Stimulated activated naive CD8-positive, alpha-beta T cell treated with anti-CD3 and anti-CD28 coated beads, Interleukin-15, amount 100 ng/mL, for 72 hours (primary cell): ENCODE results near the gene ZEB2.

Experiments used
- ATAC-seq: fragments of 150-1000 bp; cut with Tn5 transposase; 2 replicates; pipeline ENCODE4 v1.10.0; 2021; ENCODE audit warnings: mild to moderate bottlenecking, moderate library complexity
- DNase-seq, 2 donors: peaks; one replicate each; pipeline ENCODE4 v3.0.0; 2021 to 2022
- H3K27ac Mint-ChIP-seq, 2 donors: one replicate each; pipeline ENCODE4 v1.8.0; 2022; ENCODE audit warnings: mild to moderate bottlenecking in 2 of 2, mixed read lengths in 2 of 2, moderate library complexity in 2 of 2
- H3K27me3 Mint-ChIP-seq: one replicate; pipeline ENCODE4 v1.8.0; 2022; ENCODE audit warnings: mixed read lengths
- H3K4me1 Mint-ChIP-seq: one replicate; pipeline ENCODE4 v1.8.0; 2022; ENCODE audit warnings: mild to moderate bottlenecking, mixed read lengths
- H3K4me3 Mint-ChIP-seq, 2 donors: one replicate each; pipeline ENCODE4 v1.8.0; 2022; ENCODE audit warnings: mild to moderate bottlenecking in 2 of 2, mixed read lengths in 2 of 2, moderate library complexity in 1 of 2
- H3K9me3 Mint-ChIP-seq, 2 donors: one replicate each; pipeline ENCODE4 v1.8.0; 2022; ENCODE audit warnings: mixed read lengths in 2 of 2

The ZEB2 gene

DNA sequence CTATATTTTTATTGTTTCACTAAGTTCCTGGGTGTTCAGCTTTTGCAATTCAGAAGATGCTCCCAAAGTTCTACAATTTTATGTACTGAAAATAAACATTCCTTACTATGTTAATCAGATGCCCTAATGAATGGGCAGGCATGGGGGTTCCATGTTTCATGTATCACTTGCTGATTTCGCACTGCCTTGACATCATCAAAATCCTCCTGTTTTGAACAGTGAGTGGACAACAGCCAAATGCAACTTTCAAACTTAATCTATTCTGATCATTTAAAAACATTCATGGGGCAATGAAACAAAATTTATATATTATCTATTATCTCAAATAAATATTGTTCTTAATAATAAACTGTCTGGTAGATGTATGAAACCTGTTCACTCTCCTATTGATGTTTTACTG is 43.2 kb downstream of the ZEB2 start:
- no peak for ATAC-seq
- no peak overlapping the region for H3K4me3 Mint-ChIP-seq
- no peak overlapping the region for H3K27ac Mint-ChIP-seq
- H3K9me3 Mint-ChIP-seq: no peaks in the 10 kb centered on the region
- no peak for DNase-seq
- no peaks in the 10 kb centered on the region for H3K27me3 Mint-ChIP-seq
- no peaks in the 10 kb centered on the region for H3K4me1 Mint-ChIP-seq

- Mint-ChIP-seq H3K4me1 (no peaks in the 10 kb centered on the region), H3K9me3 (no peaks in the 10 kb centered on the region)
Measured at GRCh38 chr2:144475569-144476275, 44.2 kb downstream of the ZEB2 start.

GRCh38 chr2:144475044-144475443 is 44.9 kb downstream of the ZEB2 start:
- H3K27me3 Mint-ChIP-seq: no peaks in the 10 kb centered on the region

More at GRCh38 chr2:144475569-144476275, 44.2 kb downstream of the ZEB2 start:
- H3K4me3 Mint-ChIP-seq: no peak overlapping the region
- H3K27ac Mint-ChIP-seq: no peak overlapping the region
- ATAC-seq (no peak), DNase-seq (no peak)
- H3K27me3 Mint-ChIP-seq: no peaks in the 10 kb centered on the region

GRCh38 chr2:144474017-144474416 is 45.9 kb downstream of the ZEB2 start:
- no peaks in the 10 kb centered on the region for H3K4me1 Mint-ChIP-seq
- no peak for DNase-seq
- H3K27me3 Mint-ChIP-seq: no peaks in the 10 kb centered on the region
- no peaks in the 10 kb centered on the region for H3K9me3 Mint-ChIP-seq
- H3K4me3 Mint-ChIP-seq: no peak overlapping the region
- ATAC-seq: no peak
- H3K27ac Mint-ChIP-seq: no peak overlapping the region

More at GRCh38 chr2:144475044-144475443, 44.9 kb downstream of the ZEB2 start:
- H3K4me1 Mint-ChIP-seq: no peaks in the 10 kb centered on the region
- ATAC-seq: peak; percentile 90
- H3K27ac Mint-ChIP-seq: no peak overlapping the region
- H3K4me3 Mint-ChIP-seq: no peak overlapping the region
- no peaks in the 10 kb centered on the region for H3K9me3 Mint-ChIP-seq
- DNase-seq: no peak

DNA sequence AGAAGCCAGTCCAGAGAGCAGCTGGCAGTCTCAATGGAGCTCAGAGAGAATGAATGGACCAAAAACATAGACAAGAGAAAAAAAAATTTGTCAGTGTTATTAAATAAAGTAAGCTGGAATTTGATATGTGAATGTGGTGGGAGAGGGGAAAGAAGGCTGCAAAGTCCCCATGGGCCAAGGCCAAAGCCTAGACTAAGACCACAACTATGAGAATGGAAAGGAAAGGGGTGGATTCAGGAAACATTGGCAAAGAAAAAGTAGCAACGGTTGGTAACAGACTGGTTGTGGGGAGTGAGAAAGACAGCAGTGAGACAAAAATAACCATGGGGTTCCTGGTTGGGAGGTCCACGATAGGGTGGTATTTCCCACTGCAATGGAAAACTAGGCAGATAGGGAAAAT is 47.0 kb downstream of the ZEB2 start:
- Mint-ChIP-seq H3K4me3 (no peak overlapping the region), H3K4me1 (no peaks in the 10 kb centered on the region), H3K27me3 (peaks cover 6% of the 10 kb centered on the region), H3K9me3 (no peaks in the 10 kb centered on the region), H3K27ac (no peak overlapping the region)
- DNase-seq (no peak), ATAC-seq (no peak)

GRCh38 chr2:144472046-144472412 is 47.9 kb downstream of the ZEB2 start:
- Mint-ChIP-seq H3K9me3 (no peaks in the 10 kb centered on the region), H3K27me3 (peaks cover 10% of the 10 kb centered on the region), H3K4me3 (no peak overlapping the region), H3K4me1 (no peaks in the 10 kb centered on the region), H3K27ac (no peak overlapping the region)
- DNase-seq: no peak
- no peak for ATAC-seq

GRCh38 chr2:144471305-144472045 is 48.4 kb downstream of the ZEB2 start:
- H3K27ac Mint-ChIP-seq: no peak overlapping the region
- DNase-seq (no peak), ATAC-seq (peak; percentile 82)
- peaks cover 10% of the 10 kb centered on the region for H3K27me3 Mint-ChIP-seq
- no peaks in the 10 kb centered on the region for H3K4me1 Mint-ChIP-seq
- no peaks in the 10 kb centered on the region for H3K9me3 Mint-ChIP-seq
- H3K4me3 Mint-ChIP-seq: peak overlapping the region; percentile 56 to 58

GRCh38 chr2:144470816-144471215 is 49.1 kb downstream of the ZEB2 start:
- no peak for ATAC-seq
- Mint-ChIP-seq H3K27ac (no peak overlapping the region), H3K4me3 (peak overlapping the region; percentile 10 to 56), H3K27me3 (peaks cover 10% of the 10 kb centered on the region), H3K4me1 (no peaks in the 10 kb centered on the region), H3K9me3 (no peaks in the 10 kb centered on the region)
- no peak for DNase-seq

DNA sequence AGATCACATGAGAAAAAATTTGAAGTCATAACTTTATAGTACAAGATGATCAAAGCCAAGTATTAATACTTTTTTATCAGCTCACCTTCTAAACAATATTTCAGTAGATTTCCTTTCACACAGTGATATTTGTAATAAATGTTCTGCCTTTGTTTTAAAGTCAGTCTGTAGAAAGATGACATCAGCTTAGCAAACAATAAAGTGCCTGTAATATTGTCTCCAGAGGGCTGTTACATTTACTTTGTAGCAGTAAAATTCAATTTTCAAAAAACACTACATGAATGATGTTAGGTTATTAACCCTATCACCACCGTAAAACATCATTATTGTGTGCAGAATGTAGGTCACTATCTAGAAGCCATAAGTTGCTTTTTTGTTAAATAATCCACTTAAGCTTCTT is 49.6 kb downstream of the ZEB2 start:
- H3K27me3 Mint-ChIP-seq: peaks cover 10% of the 10 kb centered on the region
- no peak overlapping the region for H3K4me3 Mint-ChIP-seq
- H3K4me1 Mint-ChIP-seq: no peaks in the 10 kb centered on the region
- ATAC-seq (no peak), DNase-seq (no peak)
- H3K27ac Mint-ChIP-seq: no peak overlapping the region
- no peaks in the 10 kb centered on the region for H3K9me3 Mint-ChIP-seq

- H3K4me3 Mint-ChIP-seq: no peak overlapping the region
- no peaks in the 10 kb centered on the region for H3K9me3 Mint-ChIP-seq
- H3K4me1 Mint-ChIP-seq: no peaks in the 10 kb centered on the region
- no peak for DNase-seq
- ATAC-seq: no peak
- H3K27ac Mint-ChIP-seq: no peak overlapping the region
- peaks cover 10% of the 10 kb centered on the region for H3K27me3 Mint-ChIP-seq
Measured at GRCh38 chr2:144469798-144470197, 50.1 kb downstream of the ZEB2 start.

- ATAC-seq (no peak), DNase-seq (no peak)
- no peak overlapping the region for H3K4me3 Mint-ChIP-seq
- H3K9me3 Mint-ChIP-seq: no peaks in the 10 kb centered on the region
- no peak overlapping the region for H3K27ac Mint-ChIP-seq
- peaks cover 10% of the 10 kb centered on the region for H3K27me3 Mint-ChIP-seq
- H3K4me1 Mint-ChIP-seq: no peaks in the 10 kb centered on the region
Measured at GRCh38 chr2:144468823-144469595, 50.9 kb downstream of the ZEB2 start.

- Mint-ChIP-seq H3K27ac (peak overlapping the region in 1 of 2 donors; percentile 2), H3K4me1 (no peaks in the 10 kb centered on the region), H3K4me3 (no peak overlapping the region), H3K27me3 (peaks cover 10% of the 10 kb centered on the region), H3K9me3 (no peaks in the 10 kb centered on the region)
- DNase-seq (no peak), ATAC-seq (no peak)
Measured at GRCh38 chr2:144467502-144468137, 52.3 kb downstream of the ZEB2 start.

- ATAC-seq (no peak), DNase-seq (no peak)
- H3K27me3 Mint-ChIP-seq: peaks cover 10% of the 10 kb centered on the region
- H3K9me3 Mint-ChIP-seq: no peaks in the 10 kb centered on the region
- H3K4me3 Mint-ChIP-seq: no peak overlapping the region
- no peaks in the 10 kb centered on the region for H3K4me1 Mint-ChIP-seq
- no peak overlapping the region for H3K27ac Mint-ChIP-seq
Measured at GRCh38 chr2:144466637-144467036, 53.3 kb downstream of the ZEB2 start.

DNA sequence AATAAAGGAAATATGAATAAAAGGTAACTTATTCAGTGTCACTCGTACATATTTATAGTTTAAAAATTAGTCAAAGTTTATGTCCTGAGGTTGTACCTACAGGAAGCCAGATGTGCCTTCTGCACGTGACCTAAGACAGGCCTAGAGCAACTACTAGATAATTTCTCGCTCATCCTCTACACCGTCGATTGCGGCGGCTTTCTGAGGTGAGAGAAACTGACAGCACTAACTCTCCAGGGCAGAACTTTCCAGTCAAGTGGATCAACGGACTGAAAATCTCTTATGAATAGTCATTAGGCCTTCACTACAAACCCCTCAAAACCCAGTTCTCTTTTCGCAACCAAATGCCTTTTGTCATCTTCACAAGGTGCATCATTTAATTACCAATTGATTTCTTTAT is 54.2 kb downstream of the ZEB2 start:
- no peaks in the 10 kb centered on the region for H3K9me3 Mint-ChIP-seq
- DNase-seq: no peak
- H3K4me1 Mint-ChIP-seq: no peaks in the 10 kb centered on the region

DNA sequence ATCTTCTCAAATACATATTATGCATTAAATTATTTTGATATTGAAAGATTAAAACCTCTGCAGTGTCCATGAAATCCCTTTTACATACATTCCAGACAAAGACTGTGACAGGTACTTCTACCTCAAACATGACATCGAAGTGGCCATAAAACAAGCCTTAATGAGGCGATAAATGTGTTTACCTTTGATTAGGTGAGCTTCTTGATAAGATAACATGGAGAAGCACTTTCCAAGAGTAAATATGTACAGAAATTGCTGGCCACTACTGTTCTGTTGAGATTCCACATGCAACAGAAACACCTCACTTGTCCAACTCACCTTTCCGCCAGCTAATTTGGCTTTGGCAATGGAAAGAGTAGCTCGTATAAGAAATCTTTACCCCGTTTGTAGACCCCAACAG is 55.2 kb downstream of the ZEB2 start:
- H3K4me3 Mint-ChIP-seq: no peak overlapping the region
- peaks cover 10% of the 10 kb centered on the region for H3K27me3 Mint-ChIP-seq
- no peaks in the 10 kb centered on the region for H3K9me3 Mint-ChIP-seq
- peaks cover 5% of the 10 kb centered on the region for H3K4me1 Mint-ChIP-seq
- ATAC-seq (no peak), DNase-seq (no peak)
- H3K27ac Mint-ChIP-seq: no peak overlapping the region

More for the DNA sequence above, 54.2 kb downstream of the ZEB2 start:
- Mint-ChIP-seq H3K4me3 (no peak overlapping the region), H3K27ac (no peak overlapping the region), H3K27me3 (peaks cover 10% of the 10 kb centered on the region)
- no peak for ATAC-seq
